Liver (tissue), 9 donors: ENCODE data around the gene LRP11. TPM values are rescaled to one million over a fixed set of nuclear protein-coding genes. Genes with fewer than 3 reads are reported as not detected.

Experiments
- DNase-seq: peaks from one replicate; pipeline ENCODE4 v3.0.0-alpha.2; 2017; ENCODE audit warnings: low spot score
- H3K27ac ChIP-seq, 2 donors: one replicate each; pipeline ENCODE4 v1.7.0; 2013; ENCODE audit warnings: inconsistent platforms in 2 of 2, low read length in 2 of 2, control low read depth in 1 of 2, low read depth in 1 of 2, mild to moderate bottlenecking in 1 of 2
- H3K27me3 ChIP-seq, 4 donors: one replicate each; pipeline versions ENCODE4 v1.6.1 to v1.7.0; 2013; ENCODE audit warnings: low read length in 3 of 4, inconsistent platforms in 1 of 4, mild to moderate bottlenecking in 1 of 4, moderate library complexity in 1 of 4; ENCODE audit not compliant: control insufficient read depth in 4 of 4, insufficient read depth in 4 of 4
- H3K36me3 ChIP-seq, 4 donors: one replicate each; pipeline versions ENCODE4 v1.6.1 to v1.7.0; 2013; ENCODE audit warnings: low read length in 3 of 4, mild to moderate bottlenecking in 3 of 4, low read depth in 1 of 4, moderate library complexity in 1 of 4; ENCODE audit not compliant: control insufficient read depth in 4 of 4, insufficient read depth in 3 of 4
- H3K4me1 ChIP-seq, 4 donors: one replicate each; pipeline versions ENCODE4 v1.6.1 to v1.7.0; 2013; ENCODE audit warnings: low read length in 3 of 4, mild to moderate bottlenecking in 3 of 4, moderate library complexity in 1 of 4; ENCODE audit not compliant: control insufficient read depth in 4 of 4, insufficient read depth in 4 of 4
- H3K4me3 ChIP-seq, 3 donors: one replicate each; pipeline versions ENCODE4 v1.6.1 to v1.7.0; 2013; ENCODE audit warnings: low read length in 3 of 3, control low read depth in 1 of 3, low read depth in 1 of 3, mild to moderate bottlenecking in 1 of 3
- H3K9ac ChIP-seq, 2 donors: one replicate each; pipeline ENCODE4 v1.7.0; 2013; ENCODE audit warnings: low read length in 2 of 2, mild to moderate bottlenecking in 2 of 2, moderate library complexity in 2 of 2, control low read depth in 1 of 2, low read depth in 1 of 2
- H3K9me3 ChIP-seq, 4 donors: one replicate each; pipeline versions ENCODE4 v1.6.1 to v1.7.0; 2013; ENCODE audit warnings: low read length in 3 of 4; ENCODE audit not compliant: control insufficient read depth in 4 of 4
- ATF3 ChIP-seq: IDR thresholded peaks from 2 replicates; pipeline ENCODE4 v1.6.1; 2016; ENCODE audit warnings: antibody characterized with exemption
- CTCF ChIP-seq: fragments of 150-350 bp; IDR thresholded peaks from 2 replicates; pipeline ENCODE4 v1.5.1; 2017; ENCODE audit warnings: improper control_type of control experiment, low read depth, low read length; ENCODE audit not compliant: missing input control
- EGR1 ChIP-seq, 2 donors: IDR thresholded peaks; 2 replicates each; pipeline ENCODE4 v1.6.1; 2016 to 2018; ENCODE audit warnings: antibody characterized with exemption in 2 of 2, low read depth in 2 of 2
- FOXA1 ChIP-seq: IDR thresholded peaks from 2 replicates; pipeline ENCODE4 v1.6.1; 2016; ENCODE audit warnings: antibody characterized with exemption
- FOXA2 ChIP-seq: IDR thresholded peaks from 2 replicates; pipeline ENCODE4 v1.6.1; 2016; ENCODE audit warnings: antibody characterized with exemption
- GABPA ChIP-seq, 2 donors: IDR thresholded peaks in 1 of 2; conservative IDR thresholded peaks in 1 of 2; 2 replicates each; pipeline ENCODE4 v1.6.1; 2016; ENCODE audit warnings: antibody characterized with exemption in 2 of 2, mild to moderate bottlenecking in 1 of 2, moderate library complexity in 1 of 2
- HNF4A ChIP-seq, 2 donors: conservative IDR thresholded peaks; 2 replicates each; pipeline ENCODE4 v1.6.1; 2016; ENCODE audit warnings: antibody characterized with exemption in 2 of 2, mild to moderate bottlenecking in 2 of 2
- HNF4G ChIP-seq: IDR thresholded peaks from 2 replicates; pipeline ENCODE4 v1.6.1; 2016; ENCODE audit warnings: antibody characterized with exemption
- JUND ChIP-seq, 2 donors: IDR thresholded peaks; 2 replicates each; pipeline ENCODE4 v1.6.1; 2016; ENCODE audit warnings: antibody characterized with exemption in 2 of 2
- MAX ChIP-seq: IDR thresholded peaks from 2 replicates; pipeline ENCODE4 v1.6.1; 2016; ENCODE audit warnings: antibody characterized with exemption
- NR2F2 ChIP-seq: IDR thresholded peaks from 2 replicates; pipeline ENCODE4 v1.6.1; 2016; ENCODE audit warnings: antibody characterized with exemption
- RAD21 ChIP-seq, 2 donors: IDR thresholded peaks; 2 replicates each; pipeline ENCODE4 v1.6.1; 2016; ENCODE audit warnings: antibody characterized with exemption in 2 of 2, mild to moderate bottlenecking in 2 of 2
- REST ChIP-seq: IDR thresholded peaks from 2 replicates; pipeline ENCODE4 v1.6.1; 2016; ENCODE audit warnings: antibody characterized with exemption, mild to moderate bottlenecking
- RXRA ChIP-seq, 2 donors: IDR thresholded peaks; 2 replicates each; pipeline ENCODE4 v1.6.1; 2017 to 2018; ENCODE audit warnings: antibody characterized with exemption in 2 of 2, mild to moderate bottlenecking in 1 of 2
- SP1 ChIP-seq: IDR thresholded peaks from 2 replicates; pipeline ENCODE4 v1.6.1; 2018; ENCODE audit warnings: antibody characterized with exemption, mild to moderate bottlenecking
- TAF1 ChIP-seq: conservative IDR thresholded peaks from 2 replicates; pipeline ENCODE4 v1.6.1; 2016; ENCODE audit warnings: antibody characterized with exemption, mild to moderate bottlenecking
- YY1 ChIP-seq: IDR thresholded peaks from 2 replicates; pipeline ENCODE4 v1.6.1; 2016; ENCODE audit warnings: antibody characterized with exemption, mild to moderate bottlenecking
- ZBTB33 ChIP-seq: IDR thresholded peaks from 2 replicates; pipeline ENCODE4 v1.6.1; 2016; ENCODE audit warnings: antibody characterized with exemption
- WGBS: extraction: QIAGEN DNeasy Blood & Tissue Kit; methylation state at CpG from one replicate; pipeline ENCODE4 v1.1.7; 2013; 5-methylcytosine and 5-hydroxymethylcytosine counted together
- polyA plus RNA-seq, 2 donors: library from polyadenylated mRNA; stranded (reverse) in 1 of 2; unstranded in 1 of 2; fragments of 200-250 nt in 1 of 2; fragments of >200 nt in 1 of 2; fragmentation: Nextera tagmentation in 1 of 2; extraction: Ambion mirVana in 1 of 2; gene quantifications; one replicate each; pipeline versions ENCODE4 v1.2.1 to v1.2.3, GENCODE V29; 2013 to 2015
- total RNA-seq, 2 donors: library from RNA; depleted of rRNA; stranded (reverse); fragments of >200 nt; gene quantifications; one replicate each; pipeline ENCODE4 v1.2.3, GENCODE V29; 2014
- donor health status: healthy.
- donor health status: healthy.
- donor health status: healthy.
- donor health status: healthy.
- donor health status: healthy.

Gene LRP11
- total and polyA plus RNA-seq, 4 donors = 3.4 to 13.3 (median 6.0) TPM

- H3K9ac ChIP-seq = no peak overlapping the region
- H3K4me3 ChIP-seq = no peak overlapping the region
- H3K27ac ChIP-seq = no peak overlapping the region
- DNase-seq = no peak
- WGBS = 67% methylated on average over 1 of the region's 1 CpG
- no peaks in the 10 kb centered on the region for H3K36me3 ChIP-seq
- H3K9me3 ChIP-seq = no peaks in the 10 kb centered on the region
- TF ChIP-seq YY1 (no peak), JUND (IDR thresholded peaks at IDR 0.05) (no peak), FOXA2 (no peak), CTCF (no peak), TAF1 (no peak), RXRA (IDR thresholded peaks at IDR 0.05) (no peak), RAD21 (IDR thresholded peaks at IDR 0.05) (no peak), MAX (no peak), GABPA (IDR thresholded peaks at IDR 0.05 in 1 of 2, conservative IDR thresholded peaks at IDR 0.05 in 1 of 2) (no peak), EGR1 (IDR thresholded peaks at IDR 0.05; ENCODE audit: low read depth in 2 of 2) (no peak), ZBTB33 (no peak), SP1 (no peak), HNF4G (no peak), ATF3 (no peak), REST (no peak), FOXA1 (no peak), NR2F2 (no peak), HNF4A (conservative IDR thresholded peaks at IDR 0.05) (no peak)
- no peaks in the 10 kb centered on the region for H3K27me3 ChIP-seq
- no peaks in the 10 kb centered on the region for H3K4me1 ChIP-seq
Observed at GRCh38 chr6:149888659-149889058, 24.5 kb upstream of the LRP11 start.
